HEK293 (cell line): ENCODE data around the gene ERBB2.
A peak's percentile ranks its signal among the peaks of the same experiment; 100 is the strongest.

ENCODE experiments used
- CTCF ChIA-PET: fragments of 350-600 bp; formaldehyde crosslinking; extraction: SDS; loops from one replicate; lab custom pipeline; 2021; ENCODE audit warnings: antibody characterized with exemption; lab: Yijun Ruan, JAX
- POLR2A ChIA-PET: fragments of 300-600 bp; formaldehyde crosslinking; extraction: SDS; loops from one replicate; lab custom pipeline; 2020; ENCODE audit warnings: antibody characterized with exemption, inconsistent platforms; lab: Yijun Ruan, JAX
- H3K27ac ChIP-seq: fragments of 200-500 bp; sonication (Bioruptor generic); 2 replicates; pipeline ENCODE4 v1.5.1; 2014; ENCODE audit warnings: low read depth, low read length, control low read depth, inconsistent platforms; ENCODE audit errors: extremely low read depth
- H3K36me3 ChIP-seq, 2 experiments: fragments of 200-500 bp in 1 of 2; sonication (Bioruptor generic) in 1 of 2; 1 replicate in 1 of 2; 2 replicates in 1 of 2; pipeline ENCODE4 v1.5.1; 2014 to 2017; ENCODE audit warnings: inconsistent platforms in 2 of 2, low read length in 2 of 2; ENCODE audit not compliant: control insufficient read depth in 2 of 2, insufficient read depth in 1 of 2
- H3K4me1 ChIP-seq: fragments of 200-500 bp; sonication (Bioruptor generic); 2 replicates; pipeline ENCODE4 v1.5.1; 2014; ENCODE audit warnings: mild to moderate bottlenecking, low read length, inconsistent platforms; ENCODE audit not compliant: control insufficient read depth, insufficient read depth
- H3K4me3 ChIP-seq: 2 replicates; pipeline ENCODE4 v1.5.1; 2011; ENCODE audit warnings: low read depth, mild to moderate bottlenecking, control low read depth, low read length, moderate library complexity
- H3K9me3 ChIP-seq: fragments of 200-500 bp; sonication (Bioruptor generic); 2 replicates; pipeline ENCODE4 v1.5.1; 2014; ENCODE audit warnings: low read depth, low read length, inconsistent platforms; ENCODE audit not compliant: control insufficient read depth, insufficient read depth
- EGR2 ChIP-seq: fragments of 450-650 bp; formaldehyde crosslinking; IDR thresholded peaks from 2 replicates; pipeline ENCODE4 v1.5.1; 2016; ENCODE audit warnings: low read depth, missing biosample characterization, missing genetic modification characterization
- GLI2 ChIP-seq: fragments of 450-650 bp; formaldehyde crosslinking; IDR thresholded peaks from 2 replicates; pipeline ENCODE4; 2017; ENCODE audit warnings: missing biosample characterization, missing genetic modification characterization, low read depth, borderline replicate concordance
- GLIS2 ChIP-seq: fragments of 450-650 bp; formaldehyde crosslinking; IDR thresholded peaks from 2 replicates; pipeline ENCODE4 v1.5.1; 2016; ENCODE audit warnings: missing biosample characterization, missing genetic modification characterization
- SCRT1 ChIP-seq: fragments of 450-650 bp; formaldehyde crosslinking; IDR thresholded peaks from 2 replicates; pipeline ENCODE4 v1.5.1; 2016; ENCODE audit warnings: missing biosample characterization, missing genetic modification characterization, borderline replicate concordance
- TRIM28 ChIP-seq: IDR thresholded peaks from 2 replicates; pipeline ENCODE4 v1.6.1; 2011; ENCODE audit warnings: low read length, control low read depth, borderline replicate concordance
- ZFHX2 ChIP-seq: fragments of 450-650 bp; formaldehyde crosslinking; conservative IDR thresholded peaks from 2 replicates; pipeline ENCODE4 v1.5.1; 2016; ENCODE audit warnings: missing biosample characterization, missing genetic modification characterization
- ZNF169 ChIP-seq: fragments of 450-650 bp; formaldehyde crosslinking; IDR thresholded peaks from 2 replicates; pipeline ENCODE4 v1.5.1; 2016; ENCODE audit warnings: missing biosample characterization, missing genetic modification characterization
- ZNF24 ChIP-seq: fragments of 450-650 bp; formaldehyde crosslinking; IDR thresholded peaks from 2 replicates; pipeline ENCODE4 v1.5.1; 2016; ENCODE audit warnings: missing biosample characterization, missing genetic modification characterization
- ZNF266 ChIP-seq: fragments of 450-650 bp; formaldehyde crosslinking; IDR thresholded peaks from 2 replicates; pipeline ENCODE4 v1.5.1; 2016; ENCODE audit warnings: missing biosample characterization, missing genetic modification characterization, low read depth
- ZNF518A ChIP-seq: fragments of 450-650 bp; formaldehyde crosslinking; conservative IDR thresholded peaks from 2 replicates; pipeline ENCODE4 v1.5.1; 2016; ENCODE audit warnings: low read depth, missing biosample characterization, missing genetic modification characterization
- ZNF660 ChIP-seq: fragments of 450-650 bp; IDR thresholded peaks from 2 replicates; pipeline ENCODE4 v1.5.1; 2018; ENCODE audit warnings: missing biosample characterization, mild to moderate bottlenecking, missing genetic modification characterization
- ZNF677 ChIP-seq: fragments of 450-650 bp; IDR thresholded peaks from 2 replicates; pipeline ENCODE4 v1.5.0; 2018; ENCODE audit warnings: missing biosample characterization, mild to moderate bottlenecking, missing genetic modification characterization, moderate library complexity
- ZNF785 ChIP-seq: fragments of 450-650 bp; formaldehyde crosslinking; IDR thresholded peaks from 2 replicates; pipeline ENCODE4 v1.5.1; 2016; ENCODE audit warnings: missing biosample characterization, missing genetic modification characterization
- ZNF837 ChIP-seq: fragments of 450-650 bp; formaldehyde crosslinking; IDR thresholded peaks from 2 replicates; pipeline ENCODE4 v1.5.1; 2016; ENCODE audit warnings: missing biosample characterization, missing genetic modification characterization
- ZSCAN16 ChIP-seq: fragments of 450-650 bp; formaldehyde crosslinking; IDR thresholded peaks from 2 replicates; pipeline ENCODE4 v1.5.1; 2016; ENCODE audit warnings: missing biosample characterization, missing genetic modification characterization
- ZSCAN4 ChIP-seq: fragments of 450-650 bp; formaldehyde crosslinking; IDR thresholded peaks from 2 replicates; pipeline ENCODE4 v1.5.1; 2017; ENCODE audit warnings: missing biosample characterization, missing genetic modification characterization
- TF ChIP-seq, protein P1 (sequence below): fragments of 450-650 bp; formaldehyde crosslinking; IDR thresholded peaks from 2 replicates; pipeline ENCODE4 v1.5.1; 2016; ENCODE audit warnings: missing biosample characterization, missing genetic modification characterization, borderline replicate concordance

Gene ERBB2

GRCh38 chr17:39651923-39652586 is 47.8 kb upstream of the ERBB2 start:
- peak overlapping the region; percentile 6 for H3K27ac ChIP-seq
- H3K4me3 ChIP-seq, result no peak overlapping the region
- POLR2A ChIA-PET, result interaction anchor here (1.2 to 1.5 kb wide), 3 partner anchors 14 to 36 kb away, joined by 3 to 5 read pairs (median 4); partner anchors contain the start of gene PGAP3
- H3K9me3 ChIP-seq, result no peaks in the 10 kb centered on the region
- TF ChIP-seq ZNF266 (no peak), GLIS2 (tag by site-specific recombination) (no peak), ZNF785 (tag by site-specific recombination) (no peak), ZNF837 (tag by site-specific recombination) (no peak), ZNF677 (tag by site-specific recombination) (no peak), ZNF660 (tag by site-specific recombination) (no peak), ZFHX2 (tag by site-specific recombination) (peak; percentile 80), TRIM28 (no peak), GLI2 (tag by site-specific recombination) (no peak), ZSCAN4 (no peak), ZSCAN16 (tag by site-specific recombination) (no peak), EGR2 (tag by site-specific recombination) (peak; percentile 49), SCRT1 (tag by site-specific recombination) (no peak)
- TF ChIP-seq, protein P1, sequence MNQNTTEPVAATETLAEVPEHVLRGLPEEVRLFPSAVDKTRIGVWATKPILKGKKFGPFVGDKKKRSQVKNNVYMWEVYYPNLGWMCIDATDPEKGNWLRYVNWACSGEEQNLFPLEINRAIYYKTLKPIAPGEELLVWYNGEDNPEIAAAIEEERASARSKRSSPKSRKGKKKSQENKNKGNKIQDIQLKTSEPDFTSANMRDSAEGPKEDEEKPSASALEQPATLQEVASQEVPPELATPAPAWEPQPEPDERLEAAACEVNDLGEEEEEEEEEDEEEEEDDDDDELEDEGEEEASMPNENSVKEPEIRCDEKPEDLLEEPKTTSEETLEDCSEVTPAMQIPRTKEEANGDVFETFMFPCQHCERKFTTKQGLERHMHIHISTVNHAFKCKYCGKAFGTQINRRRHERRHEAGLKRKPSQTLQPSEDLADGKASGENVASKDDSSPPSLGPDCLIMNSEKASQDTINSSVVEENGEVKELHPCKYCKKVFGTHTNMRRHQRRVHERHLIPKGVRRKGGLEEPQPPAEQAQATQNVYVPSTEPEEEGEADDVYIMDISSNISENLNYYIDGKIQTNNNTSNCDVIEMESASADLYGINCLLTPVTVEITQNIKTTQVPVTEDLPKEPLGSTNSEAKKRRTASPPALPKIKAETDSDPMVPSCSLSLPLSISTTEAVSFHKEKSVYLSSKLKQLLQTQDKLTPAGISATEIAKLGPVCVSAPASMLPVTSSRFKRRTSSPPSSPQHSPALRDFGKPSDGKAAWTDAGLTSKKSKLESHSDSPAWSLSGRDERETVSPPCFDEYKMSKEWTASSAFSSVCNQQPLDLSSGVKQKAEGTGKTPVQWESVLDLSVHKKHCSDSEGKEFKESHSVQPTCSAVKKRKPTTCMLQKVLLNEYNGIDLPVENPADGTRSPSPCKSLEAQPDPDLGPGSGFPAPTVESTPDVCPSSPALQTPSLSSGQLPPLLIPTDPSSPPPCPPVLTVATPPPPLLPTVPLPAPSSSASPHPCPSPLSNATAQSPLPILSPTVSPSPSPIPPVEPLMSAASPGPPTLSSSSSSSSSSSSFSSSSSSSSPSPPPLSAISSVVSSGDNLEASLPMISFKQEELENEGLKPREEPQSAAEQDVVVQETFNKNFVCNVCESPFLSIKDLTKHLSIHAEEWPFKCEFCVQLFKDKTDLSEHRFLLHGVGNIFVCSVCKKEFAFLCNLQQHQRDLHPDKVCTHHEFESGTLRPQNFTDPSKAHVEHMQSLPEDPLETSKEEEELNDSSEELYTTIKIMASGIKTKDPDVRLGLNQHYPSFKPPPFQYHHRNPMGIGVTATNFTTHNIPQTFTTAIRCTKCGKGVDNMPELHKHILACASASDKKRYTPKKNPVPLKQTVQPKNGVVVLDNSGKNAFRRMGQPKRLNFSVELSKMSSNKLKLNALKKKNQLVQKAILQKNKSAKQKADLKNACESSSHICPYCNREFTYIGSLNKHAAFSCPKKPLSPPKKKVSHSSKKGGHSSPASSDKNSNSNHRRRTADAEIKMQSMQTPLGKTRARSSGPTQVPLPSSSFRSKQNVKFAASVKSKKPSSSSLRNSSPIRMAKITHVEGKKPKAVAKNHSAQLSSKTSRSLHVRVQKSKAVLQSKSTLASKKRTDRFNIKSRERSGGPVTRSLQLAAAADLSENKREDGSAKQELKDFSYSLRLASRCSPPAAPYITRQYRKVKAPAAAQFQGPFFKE (tag by site-specific recombination), result no peak
- TF ChIP-seq, all 188 proteins: peak for 2
- CTCF ChIA-PET, result interaction anchor here (0.5 to 11.9 kb wide), 13 partner anchors 11 to 417 kb away, joined by 3 to 220 read pairs (median 9); partner anchors contain the start of genes MIEN1, PNMT, PPP1R1B and STARD3
- Histone ChIP-seq H3K36me3 (peaks cover 0 to 14% of the 10 kb centered on the region in 2 experiments; a peak in 2 of 3 replicates), H3K4me1 (peaks cover 2% of the 10 kb centered on the region; the same call in 1 of the 2 replicates)

DNA sequence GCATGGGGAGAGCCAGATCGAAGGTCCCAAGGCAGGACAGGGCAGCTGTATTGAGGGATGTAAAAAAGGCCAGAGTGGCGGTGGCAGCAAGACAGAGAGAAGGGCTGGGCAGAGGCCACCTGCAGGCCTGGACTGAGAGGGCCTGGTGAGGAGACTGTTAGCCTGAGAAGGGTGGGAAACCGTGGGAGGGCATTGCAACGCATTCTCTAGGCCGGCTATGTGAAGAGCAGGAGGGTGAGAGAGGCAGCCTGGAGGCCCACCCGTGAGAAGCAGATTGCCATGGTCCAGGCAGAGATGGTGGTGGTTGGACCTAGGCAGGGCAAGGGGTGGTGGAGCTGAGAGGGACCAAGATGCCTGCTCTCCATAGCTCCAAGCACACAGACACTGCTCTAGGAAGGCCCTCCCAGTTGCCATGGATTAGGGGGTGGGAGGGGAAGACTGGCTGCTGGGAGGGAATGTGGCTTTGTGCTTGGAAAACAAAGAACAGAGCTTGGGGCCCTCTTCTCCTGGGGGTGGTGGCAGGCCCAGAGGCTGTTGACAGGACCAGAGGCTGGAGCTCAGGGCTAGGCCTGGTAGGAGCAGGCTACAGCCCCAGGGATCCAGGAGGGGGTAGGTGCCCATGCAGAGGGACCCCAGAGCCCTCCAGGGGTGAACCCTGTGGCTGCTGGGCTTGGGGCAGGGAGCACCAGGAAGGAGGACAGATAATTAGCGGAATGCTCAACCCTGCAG is 47.1 kb upstream of the ERBB2 start:
- peaks cover 0 to 19% of the 10 kb centered on the region in 2 experiments; a peak in 2 of 3 replicates for H3K36me3 ChIP-seq
- peak overlapping the region; percentile 6 for H3K27ac ChIP-seq
- ChIA-PET CTCF (interaction anchor here (0.5 to 11.9 kb wide), 21 partner anchors 11 to 447 kb away, joined by 3 to 220 read pairs (median 6); partner anchors contain the start of genes MIEN1, PNMT, PPP1R1B and STARD3), POLR2A (interaction anchor here (1.2 to 1.6 kb wide), 3 partner anchors 15 to 35 kb away, joined by 4 to 5 read pairs (median 4); partner anchors contain the start of gene PGAP3)
- H3K9me3 ChIP-seq, result no peaks in the 10 kb centered on the region
- no peak overlapping the region for H3K4me3 ChIP-seq
- peaks cover 2% of the 10 kb centered on the region; the same call in 1 of the 2 replicates for H3K4me1 ChIP-seq
- TF ChIP-seq ZNF518A (no peak), ZNF24 (tag by site-specific recombination) (no peak), ZNF169 (tag by site-specific recombination) (no peak)
